SK-N-SH (cell line): ENCODE data around the gene SFI1.

Source experiments
- EP300 ChIP-seq, 2 experiments: IDR thresholded peaks; 2 replicates each; pipeline versions ENCODE4 v1.4.0 to v1.6.1; 2012; ENCODE audit warnings: borderline replicate concordance in 1 of 2, low read depth in 1 of 2, low read length in 1 of 2
- GABPA ChIP-seq: IDR thresholded peaks from 2 replicates; pipeline ENCODE4 v1.4.0; 2012; ENCODE audit warnings: low read depth, mild to moderate bottlenecking
- NRF1 ChIP-seq: IDR thresholded peaks from 2 replicates; pipeline ENCODE4 v1.6.1; 2012; ENCODE audit warnings: low read depth, mild to moderate bottlenecking, low read length
- POLR2AphosphoS5 ChIP-seq: IDR thresholded peaks from 2 replicates; pipeline ENCODE4 v1.6.1; 2012; ENCODE audit warnings: low read depth, low read length
- RFX5 ChIP-seq: IDR thresholded peaks from 2 replicates; pipeline ENCODE4 v1.6.1; 2012; ENCODE audit warnings: mild to moderate bottlenecking, improper control_type of control experiment, low read length
- RXRA ChIP-seq: IDR thresholded peaks from 2 replicates; pipeline ENCODE4 v1.4.0; 2012; ENCODE audit warnings: low read depth, mild to moderate bottlenecking, borderline replicate concordance
- TF ChIP-seq, protein P1 (sequence below): fragments of 150-350 bp; IDR thresholded peaks from 2 replicates; pipeline ENCODE4 v1.6.1; 2017; ENCODE audit warnings: antibody characterized with exemption, low read length, low read depth, borderline replicate concordance
- TF ChIP-seq, protein P2 (sequence below): fragments of 200-600 bp; sonication (generic); IDR thresholded peaks from 2 replicates; pipeline ENCODE4 v1.6.1; 2017; ENCODE audit warnings: antibody characterized with exemption, mild to moderate bottlenecking, moderate library complexity
- TF ChIP-seq, protein P3 (sequence below): IDR thresholded peaks from 2 replicates; pipeline ENCODE4 v1.6.1; 2012; ENCODE audit warnings: mild to moderate bottlenecking, low read depth, low read length, moderate library complexity
- TF ChIP-seq, protein P4 (sequence below): IDR thresholded peaks from 2 replicates; pipeline ENCODE4 v1.4.0; 2012; ENCODE audit warnings: low read depth, borderline replicate concordance

DNA sequence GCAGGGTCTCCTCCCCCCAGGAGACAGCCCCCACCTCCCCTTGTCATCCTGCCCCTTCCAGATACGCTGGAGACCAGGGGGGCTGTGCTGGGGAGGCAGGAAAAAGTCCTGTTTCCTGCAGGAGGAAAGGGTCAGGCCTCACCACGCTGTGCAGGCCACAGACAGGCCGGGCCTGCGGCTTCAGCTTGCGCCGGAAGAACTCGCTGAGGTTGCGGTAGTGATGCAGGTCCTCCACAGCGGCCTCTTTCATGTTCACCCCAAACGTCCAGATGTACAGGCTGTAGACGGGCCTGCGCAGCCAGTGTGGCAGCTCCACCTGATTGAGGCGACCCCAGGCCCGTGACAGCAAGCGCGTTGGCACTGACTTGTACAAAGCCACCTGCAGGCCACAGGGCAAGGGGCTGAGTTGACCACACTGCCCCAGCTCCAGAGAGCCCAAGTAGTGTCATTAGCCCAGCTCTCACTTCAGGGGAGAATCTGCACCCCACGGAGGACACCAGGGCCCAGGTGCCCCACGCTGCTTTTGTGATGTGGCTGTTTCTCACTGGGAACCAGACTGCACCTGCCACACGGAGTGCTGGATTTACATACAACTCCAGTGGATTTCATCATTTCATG, 125.3 kb downstream of the SFI1 start:
- no peak for TF ChIP-seq RXRA
- TF ChIP-seq EP300 (IDR thresholded peaks at IDR 0.05; ENCODE audit: borderline replicate concordance in 1 of 2, low read depth in 1 of 2, low read length in 1 of 2) = no peak
- TF ChIP-seq, protein P1, sequence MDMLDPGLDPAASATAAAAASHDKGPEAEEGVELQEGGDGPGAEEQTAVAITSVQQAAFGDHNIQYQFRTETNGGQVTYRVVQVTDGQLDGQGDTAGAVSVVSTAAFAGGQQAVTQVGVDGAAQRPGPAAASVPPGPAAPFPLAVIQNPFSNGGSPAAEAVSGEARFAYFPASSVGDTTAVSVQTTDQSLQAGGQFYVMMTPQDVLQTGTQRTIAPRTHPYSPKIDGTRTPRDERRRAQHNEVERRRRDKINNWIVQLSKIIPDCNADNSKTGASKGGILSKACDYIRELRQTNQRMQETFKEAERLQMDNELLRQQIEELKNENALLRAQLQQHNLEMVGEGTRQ = no peak
- no peak for TF ChIP-seq NRF1
- TF ChIP-seq, protein P2, sequence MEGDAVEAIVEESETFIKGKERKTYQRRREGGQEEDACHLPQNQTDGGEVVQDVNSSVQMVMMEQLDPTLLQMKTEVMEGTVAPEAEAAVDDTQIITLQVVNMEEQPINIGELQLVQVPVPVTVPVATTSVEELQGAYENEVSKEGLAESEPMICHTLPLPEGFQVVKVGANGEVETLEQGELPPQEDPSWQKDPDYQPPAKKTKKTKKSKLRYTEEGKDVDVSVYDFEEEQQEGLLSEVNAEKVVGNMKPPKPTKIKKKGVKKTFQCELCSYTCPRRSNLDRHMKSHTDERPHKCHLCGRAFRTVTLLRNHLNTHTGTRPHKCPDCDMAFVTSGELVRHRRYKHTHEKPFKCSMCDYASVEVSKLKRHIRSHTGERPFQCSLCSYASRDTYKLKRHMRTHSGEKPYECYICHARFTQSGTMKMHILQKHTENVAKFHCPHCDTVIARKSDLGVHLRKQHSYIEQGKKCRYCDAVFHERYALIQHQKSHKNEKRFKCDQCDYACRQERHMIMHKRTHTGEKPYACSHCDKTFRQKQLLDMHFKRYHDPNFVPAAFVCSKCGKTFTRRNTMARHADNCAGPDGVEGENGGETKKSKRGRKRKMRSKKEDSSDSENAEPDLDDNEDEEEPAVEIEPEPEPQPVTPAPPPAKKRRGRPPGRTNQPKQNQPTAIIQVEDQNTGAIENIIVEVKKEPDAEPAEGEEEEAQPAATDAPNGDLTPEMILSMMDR = no peak
- TF ChIP-seq, protein P3, sequence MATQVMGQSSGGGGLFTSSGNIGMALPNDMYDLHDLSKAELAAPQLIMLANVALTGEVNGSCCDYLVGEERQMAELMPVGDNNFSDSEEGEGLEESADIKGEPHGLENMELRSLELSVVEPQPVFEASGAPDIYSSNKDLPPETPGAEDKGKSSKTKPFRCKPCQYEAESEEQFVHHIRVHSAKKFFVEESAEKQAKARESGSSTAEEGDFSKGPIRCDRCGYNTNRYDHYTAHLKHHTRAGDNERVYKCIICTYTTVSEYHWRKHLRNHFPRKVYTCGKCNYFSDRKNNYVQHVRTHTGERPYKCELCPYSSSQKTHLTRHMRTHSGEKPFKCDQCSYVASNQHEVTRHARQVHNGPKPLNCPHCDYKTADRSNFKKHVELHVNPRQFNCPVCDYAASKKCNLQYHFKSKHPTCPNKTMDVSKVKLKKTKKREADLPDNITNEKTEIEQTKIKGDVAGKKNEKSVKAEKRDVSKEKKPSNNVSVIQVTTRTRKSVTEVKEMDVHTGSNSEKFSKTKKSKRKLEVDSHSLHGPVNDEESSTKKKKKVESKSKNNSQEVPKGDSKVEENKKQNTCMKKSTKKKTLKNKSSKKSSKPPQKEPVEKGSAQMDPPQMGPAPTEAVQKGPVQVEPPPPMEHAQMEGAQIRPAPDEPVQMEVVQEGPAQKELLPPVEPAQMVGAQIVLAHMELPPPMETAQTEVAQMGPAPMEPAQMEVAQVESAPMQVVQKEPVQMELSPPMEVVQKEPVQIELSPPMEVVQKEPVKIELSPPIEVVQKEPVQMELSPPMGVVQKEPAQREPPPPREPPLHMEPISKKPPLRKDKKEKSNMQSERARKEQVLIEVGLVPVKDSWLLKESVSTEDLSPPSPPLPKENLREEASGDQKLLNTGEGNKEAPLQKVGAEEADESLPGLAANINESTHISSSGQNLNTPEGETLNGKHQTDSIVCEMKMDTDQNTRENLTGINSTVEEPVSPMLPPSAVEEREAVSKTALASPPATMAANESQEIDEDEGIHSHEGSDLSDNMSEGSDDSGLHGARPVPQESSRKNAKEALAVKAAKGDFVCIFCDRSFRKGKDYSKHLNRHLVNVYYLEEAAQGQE = no peak
- no peak for TF ChIP-seq GABPA
- no peak for TF ChIP-seq RFX5
- no peak for TF ChIP-seq POLR2AphosphoS5
- TF ChIP-seq, protein P4, sequence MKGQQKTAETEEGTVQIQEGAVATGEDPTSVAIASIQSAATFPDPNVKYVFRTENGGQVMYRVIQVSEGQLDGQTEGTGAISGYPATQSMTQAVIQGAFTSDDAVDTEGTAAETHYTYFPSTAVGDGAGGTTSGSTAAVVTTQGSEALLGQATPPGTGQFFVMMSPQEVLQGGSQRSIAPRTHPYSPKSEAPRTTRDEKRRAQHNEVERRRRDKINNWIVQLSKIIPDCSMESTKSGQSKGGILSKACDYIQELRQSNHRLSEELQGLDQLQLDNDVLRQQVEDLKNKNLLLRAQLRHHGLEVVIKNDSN = no peak
